Left lung (tissue), 10 donors: Measurements from ENCODE around the gene PRR23E. TPM values are rescaled to one million over a fixed set of nuclear protein-coding genes. Genes with fewer than 3 reads are reported as not detected.

ENCODE experiments used
- ATAC-seq: fragments of 200-7000 bp; cut with Tn5 transposase; one replicate; pipeline ENCODE4 v1.9.1; 2020; ENCODE audit warnings: moderate library complexity
- DNase-seq, 4 donors: peaks; one replicate each; pipeline ENCODE4 v3.0.0-alpha.2; 2013 to 2020
- H3K27ac ChIP-seq, 2 donors: fragments of 200-600 bp; sonication (generic) in 1 of 2; one replicate each; pipeline versions ENCODE4 v1.5.0 to v1.8.0; 2020 to 2021
- H3K27me3 ChIP-seq, 2 donors: fragments of 200-600 bp; sonication (generic) in 1 of 2; one replicate each; pipeline versions ENCODE4 v1.5.0 to v1.8.0; 2020 to 2021
- H3K36me3 ChIP-seq, 2 donors: fragments of 200-600 bp; sonication (generic) in 1 of 2; one replicate each; pipeline versions ENCODE4 v1.5.0 to v1.8.0; 2020 to 2021
- H3K4me1 ChIP-seq, 2 donors: fragments of 200-600 bp; one replicate each; pipeline ENCODE4 v1.8.0; 2021
- H3K4me3 ChIP-seq, 2 donors: fragments of 200-600 bp; sonication (generic) in 1 of 2; one replicate each; pipeline versions ENCODE4 v1.5.0 to v1.8.0; 2020 to 2021; ENCODE audit warnings: mild to moderate bottlenecking in 1 of 2
- H3K9me3 ChIP-seq, 2 donors: fragments of 200-600 bp; sonication (generic) in 1 of 2; one replicate each; pipeline versions ENCODE4 v1.5.0 to v1.8.0; 2020 to 2021
- CTCF ChIP-seq, 2 donors: fragments of 200-600 bp; sonication (generic) in 1 of 2; IDR thresholded peaks; one replicate each; pipeline versions ENCODE4 v1.5.0 to v1.8.0; 2021; ENCODE audit warnings: antibody characterized with exemption in 2 of 2
- intact Hi-C, 2 donors: fragments of 100-400 bp; cut with DNase I; formaldehyde crosslinking; loops; one replicate each; pipeline versions ENCODE4 v1.11.2 to v1.14.2; 2022
- polyA plus RNA-seq, 6 donors: library from polyadenylated mRNA; unstranded; fragments of 120-200 nt; gene quantifications; one replicate each; pipeline ENCODE4 v1.2.1, GENCODE V29; 2013; ENCODE audit not compliant: insufficient read length in 6 of 6
- total RNA-seq, 2 donors: library from RNA; stranded (reverse); fragmentation: NEBNext Ultra II Directional; extraction: Animal tissue kit (Norgen Biotek cat#: 25700); gene quantifications; one replicate each; pipeline ENCODE4 v1.2.1, GENCODE V29; 2021
- donor health status: DM: no; HTN: yes; CAD: no.
- donor health status: DM: no; HTN: no; CAD: no.

PRR23E gene
- total and polyA plus RNA-seq, 8 donors: not detected

GRCh38 chr3:127193775-127194174, 844 bp downstream of the PRR23E start:
- no peak overlapping the region for H3K4me3 ChIP-seq
- no peak for TF ChIP-seq CTCF (IDR thresholded peaks at IDR 0.05)
- ATAC-seq (no peak), DNase-seq (no peak)
- H3K27me3 ChIP-seq: peaks cover 0 to 17% of the 10 kb centered on the region in 2 donors
- no peaks in the 10 kb centered on the region for H3K4me1 ChIP-seq
- peaks cover 0 to 21% of the 10 kb centered on the region in 2 donors for H3K9me3 ChIP-seq
- H3K27ac ChIP-seq: no peak overlapping the region
- intact Hi-C loops: no loop called here
- no peaks in the 10 kb centered on the region for H3K36me3 ChIP-seq

GRCh38 chr3:127194601-127195187, 1.8 kb downstream of the PRR23E start:
- no peaks in the 10 kb centered on the region for H3K36me3 ChIP-seq
- intact Hi-C loops: no loop called here
- no peak for ATAC-seq

GRCh38 chr3:127195417-127195816, 2.5 kb downstream of the PRR23E start:
- ATAC-seq: no peak
- no peak overlapping the region for H3K27ac ChIP-seq
- peaks cover 0 to 21% of the 10 kb centered on the region in 2 donors for H3K9me3 ChIP-seq
- DNase-seq: no peak
- intact Hi-C loops: no loop called here
- H3K36me3 ChIP-seq: no peaks in the 10 kb centered on the region
- peaks cover 0 to 22% of the 10 kb centered on the region in 2 donors for H3K27me3 ChIP-seq
- H3K4me1 ChIP-seq: no peaks in the 10 kb centered on the region
- no peak for TF ChIP-seq CTCF (IDR thresholded peaks at IDR 0.05)
- no peak overlapping the region for H3K4me3 ChIP-seq

More at GRCh38 chr3:127194601-127195187, 1.8 kb downstream of the PRR23E start:
- H3K27ac ChIP-seq: no peak overlapping the region
- no peak for TF ChIP-seq CTCF (IDR thresholded peaks at IDR 0.05)
- no peak overlapping the region for H3K4me3 ChIP-seq
- no peaks in the 10 kb centered on the region for H3K4me1 ChIP-seq
- no peak for DNase-seq
- peaks cover 0 to 21% of the 10 kb centered on the region in 2 donors for H3K9me3 ChIP-seq
- peaks cover 0 to 18% of the 10 kb centered on the region in 2 donors for H3K27me3 ChIP-seq

- no peaks in the 10 kb centered on the region for H3K4me1 ChIP-seq
- intact Hi-C loops: no loop called here
- H3K9me3 ChIP-seq: peaks cover 0 to 15% of the 10 kb centered on the region in 2 donors
- H3K36me3 ChIP-seq: no peaks in the 10 kb centered on the region
- ATAC-seq (no peak), DNase-seq (no peak)
- TF ChIP-seq CTCF (IDR thresholded peaks at IDR 0.05): no peak
- no peak overlapping the region for H3K4me3 ChIP-seq
- H3K27me3 ChIP-seq: peaks cover 0 to 22% of the 10 kb centered on the region in 2 donors
- H3K27ac ChIP-seq: no peak overlapping the region
Observed at GRCh38 chr3:127196002-127196401, 3.1 kb downstream of the PRR23E start.

GRCh38 chr3:127196466-127197299, 3.8 kb downstream of the PRR23E start:
- TF ChIP-seq CTCF (IDR thresholded peaks at IDR 0.05): no peak
- intact Hi-C loops: no loop called here
- H3K36me3 ChIP-seq: no peaks in the 10 kb centered on the region
- no peak for DNase-seq
- peaks cover 0 to 22% of the 10 kb centered on the region in 2 donors for H3K27me3 ChIP-seq
- H3K27ac ChIP-seq: no peak overlapping the region
- H3K4me1 ChIP-seq: no peaks in the 10 kb centered on the region
- ATAC-seq: no peak
- peaks cover 0 to 8% of the 10 kb centered on the region in 2 donors for H3K9me3 ChIP-seq
- H3K4me3 ChIP-seq: no peak overlapping the region
